IMR-90 (cell line): ENCODE measurements around the gene PEX14. TPM values are rescaled to one million over a fixed set of nuclear protein-coding genes. Genes with fewer than 3 reads are reported as not detected.

ENCODE experiments used
- ATAC-seq: fragments of 200-7000 bp; cut with Tn5 transposase; 2 replicates; pipeline ENCODE4 v1.9.1; 2020; ENCODE audit warnings: low read depth, mild to moderate bottlenecking, moderate library complexity
- BruUV-seq: library from RNA; stranded (reverse); fragments of 400-500 nt; replicated peaks from 2 replicates; lab custom pipeline; 2021; lab: Mats Ljungman, UMichigan
- CTCF ChIA-PET: fragments of 300-600 bp; formaldehyde crosslinking; extraction: SDS; loops from one replicate; lab custom pipeline; 2021; ENCODE audit warnings: antibody characterized with exemption; lab: Yijun Ruan, JAX
- POLR2A ChIA-PET: fragments of 300-600 bp; sonication (Branson Sonifier 250); formaldehyde crosslinking; loops from one replicate; lab custom pipeline; 2022; ENCODE audit warnings: antibody characterized with exemption; ENCODE audit not compliant: unreplicated experiment; lab: Charles Lee
- DNase-seq: peaks from one replicate; pipeline ENCODE4 v3.0.0; 2013
- H2AFZ ChIP-seq: replicated peaks from 2 replicates; pipeline ENCODE3; 2013; ENCODE audit warnings: low read length, mild to moderate bottlenecking; ENCODE audit not compliant: poor library complexity
- H2AK5ac ChIP-seq: 2 replicates; pipeline ENCODE4 v1.6.1; 2013; ENCODE audit warnings: low read depth, low read length, inconsistent platforms
- H2AK9ac ChIP-seq: replicated peaks from 2 replicates; pipeline ENCODE3; 2013; ENCODE audit warnings: mild to moderate bottlenecking, low read depth, low read length, moderate library complexity; ENCODE audit not compliant: poor library complexity
- H2BK120ac ChIP-seq: 2 replicates; pipeline ENCODE4 v1.6.1; 2013; ENCODE audit warnings: low read depth, low read length, inconsistent platforms
- H2BK15ac ChIP-seq: 3 replicates; pipeline ENCODE4 v1.6.1; 2013; ENCODE audit warnings: low read depth, low read length, inconsistent platforms
- H2BK20ac ChIP-seq: 2 replicates; pipeline ENCODE4 v1.6.1; 2013; ENCODE audit warnings: low read depth, mild to moderate bottlenecking, inconsistent platforms, low read length, moderate library complexity
- H2BK5ac ChIP-seq: 2 replicates; pipeline ENCODE4 v1.6.1; 2013; ENCODE audit warnings: mild to moderate bottlenecking, low read depth, low read length, inconsistent platforms; ENCODE audit not compliant: poor library complexity, severe bottlenecking
- H3K14ac ChIP-seq: replicated peaks from 2 replicates; pipeline ENCODE4 v1.6.1; 2013; ENCODE audit warnings: low read depth, low read length, inconsistent platforms
- H3K18ac ChIP-seq: 2 replicates; pipeline ENCODE4 v1.6.1; 2013; ENCODE audit warnings: low read depth, low read length, control low read depth
- H3K23ac ChIP-seq: 2 replicates; pipeline ENCODE4 v1.6.1; 2013; ENCODE audit warnings: low read depth, low read length, inconsistent platforms
- H3K27ac ChIP-seq: 2 replicates; pipeline ENCODE4 v1.5.1; 2013; ENCODE audit warnings: mild to moderate bottlenecking, control low read depth, low read length; ENCODE audit not compliant: insufficient read depth
- H3K27me3 ChIP-seq: 2 replicates; pipeline ENCODE4 v1.6.1; 2013; ENCODE audit warnings: low read length; ENCODE audit not compliant: control insufficient read depth, insufficient read depth
- H3K36me3 ChIP-seq: 2 replicates; pipeline ENCODE4 v1.6.1; 2013; ENCODE audit warnings: low read length, mixed read lengths; ENCODE audit not compliant: control insufficient read depth, insufficient read depth
- H3K4ac ChIP-seq: 2 replicates; pipeline ENCODE4 v1.6.1; 2013; ENCODE audit warnings: low read depth, low read length, inconsistent platforms
- H3K4me1 ChIP-seq: 2 replicates; pipeline ENCODE4 v1.6.1; 2013; ENCODE audit warnings: low read length, mixed read lengths; ENCODE audit not compliant: control insufficient read depth, insufficient read depth
- H3K4me2 ChIP-seq: 2 replicates; pipeline ENCODE4 v1.6.1; 2013; ENCODE audit warnings: low read depth, mild to moderate bottlenecking, control low read depth, low read length, moderate library complexity
- H3K4me3 ChIP-seq: 2 replicates; pipeline ENCODE4 v1.5.1; 2013; ENCODE audit warnings: low read depth, mild to moderate bottlenecking, control low read depth, low read length, moderate library complexity; ENCODE audit not compliant: insufficient read depth
- H3K56ac ChIP-seq: 2 replicates; pipeline ENCODE4 v1.6.1; 2013; ENCODE audit warnings: low read length, inconsistent platforms; ENCODE audit not compliant: insufficient read depth; ENCODE audit errors: extremely low read depth
- H3K79me1 ChIP-seq, 2 experiments: 2 replicates each; pipeline ENCODE4 v1.6.1; 2013; ENCODE audit warnings: low read length in 2 of 2, inconsistent platforms in 1 of 2, low read depth in 1 of 2
- H3K9ac ChIP-seq: 2 replicates; pipeline ENCODE4 v1.6.1; 2013; ENCODE audit warnings: low read depth, low read length, control low read depth
- H3K9me1 ChIP-seq: 2 replicates; pipeline ENCODE4 v1.6.1; 2013; ENCODE audit warnings: low read length, inconsistent platforms; ENCODE audit not compliant: insufficient read depth
- H3K9me3 ChIP-seq: 2 replicates; pipeline ENCODE4 v1.6.1; 2013; ENCODE audit warnings: low read length; ENCODE audit not compliant: control insufficient read depth, insufficient read depth
- H4K20me1 ChIP-seq: 2 replicates; pipeline ENCODE4 v1.6.1; 2013; ENCODE audit warnings: low read length, inconsistent platforms; ENCODE audit not compliant: insufficient read depth
- H4K5ac ChIP-seq: 2 replicates; pipeline ENCODE4 v1.6.1; 2013; ENCODE audit warnings: mild to moderate bottlenecking, low read depth, low read length, control low read depth
- H4K8ac ChIP-seq, 2 experiments: 2 replicates each; pipeline ENCODE4 v1.6.1; 2013; ENCODE audit warnings: low read depth in 2 of 2, low read length in 2 of 2, control low read depth in 1 of 2, inconsistent platforms in 1 of 2
- H4K91ac ChIP-seq: 2 replicates; pipeline ENCODE4 v1.6.1; 2013; ENCODE audit warnings: low read depth, low read length, inconsistent platforms; ENCODE audit not compliant: insufficient read depth
- CHD1 ChIP-seq: IDR thresholded peaks from 2 replicates; pipeline ENCODE4 v1.6.1; 2012; ENCODE audit warnings: low read depth, low read length, improper control_type of control experiment
- MAZ ChIP-seq: IDR thresholded peaks from 2 replicates; pipeline ENCODE4 v1.6.1; 2012; ENCODE audit warnings: low read depth, mild to moderate bottlenecking, low read length, improper control_type of control experiment, moderate library complexity, borderline replicate concordance
- WGBS, 2 experiments: methylation state at CpG; one replicate each; pipeline versions ENCODE4 v1.1.5 to v1.1.7; 2013; ENCODE audit warnings: missing lambda C conversion rate in 2 of 2; ENCODE audit not compliant: insufficient read length in 1 of 2; ENCODE audit errors: extremely low coverage in 2 of 2; 5-methylcytosine and 5-hydroxymethylcytosine counted together
- dilution Hi-C: fragments of 300-500 bp; cut with HindIII; formaldehyde crosslinking; loops from one replicate; pipeline ENCODE4 v1.14.3; 2018; ENCODE audit warnings: low sequenced_read_pairs; ENCODE audit not compliant: unreplicated experiment
- in situ Hi-C: fragments of 300-500 bp; cut with MboI; formaldehyde crosslinking; loops from 3 replicates; pipeline ENCODE4 v1.14.3; 2019; ENCODE audit warnings: low sequenced_read_pairs, inconsistent platforms, mixed read lengths
- intact Hi-C: fragments of 100-400 bp; cut with micrococcal nuclease; formaldehyde crosslinking; loops from 2 replicates; pipeline ENCODE4 v1.10.0; 2022
- polyA plus RNA-seq, 3 experiments: library from polyadenylated mRNA; depleted of rRNA; stranded (reverse); fragments of >200 nt; gene quantifications; 2 replicates each; pipeline ENCODE4 v1.2.3, GENCODE V29; 2012; ENCODE audit warnings: low replicate concordance in 1 of 3
- total RNA-seq: library from RNA; depleted of rRNA; stranded (reverse); fragments of >200 nt; gene quantifications from 2 replicates; pipeline ENCODE4 v1.2.3, GENCODE V29; 2012

The PEX14 gene
- total and polyA plus RNA-seq, 2 of the 4 experiments (the other 2 are of a cell fraction): 9.5 to 22.5 TPM

- Histone ChIP-seq H2BK120ac (peak overlapping the region; percentile 77), H3K79me1 (peaks cover 41 to 47% of the 10 kb centered on the region in 2 experiments), H2BK5ac (peak overlapping the region; percentile 98), H3K18ac (peak overlapping the region; percentile 42), H3K4me2 (peak overlapping the region; percentile 87), H3K27ac (peak overlapping the region; percentile 51), H3K27me3 (no peaks in the 10 kb centered on the region), H3K4ac (peak overlapping the region; percentile 61), H2AK9ac (peak overlapping the region; percentile 51), H2BK20ac (peak overlapping the region; percentile 44), H3K9ac (peak overlapping the region; percentile 65; the same call in 1 of the 2 replicates), H3K9me1 (peaks cover 7% of the 10 kb centered on the region; the same call in 1 of the 2 replicates), H4K8ac (peak overlapping the region; percentile 61 to 76), H3K9me3 (no peaks in the 10 kb centered on the region), H3K36me3 (no peaks in the 10 kb centered on the region), H2AK5ac (peak overlapping the region; percentile 92), H3K56ac (peak overlapping the region; percentile 34), H4K91ac (peak overlapping the region; percentile 90), H4K5ac (peak overlapping the region; percentile 87), H3K4me1 (peaks cover 20% of the 10 kb centered on the region), H2BK15ac (peak overlapping the region; percentile 10; the same call in 1 of the 3 replicates), H4K20me1 (peaks cover 15% of the 10 kb centered on the region; the same call in 1 of the 2 replicates), H3K4me3 (peak overlapping the region; percentile 36; the same call in 1 of the 2 replicates), H3K23ac (peak overlapping the region; percentile 6; the same call in 1 of the 2 replicates), H3K14ac (peak overlapping the region; percentile 39), H2AFZ (no peak overlapping the region)
- CTCF ChIA-PET: interaction anchor here (0.5 to 0.8 kb wide), 2 partner anchors 22 to 436 kb away, joined by 3 to 7 read pairs; no protein-coding TSS in a partner anchor
- intact Hi-C loops (loop anchor here (5.0 kb wide), 1 partner anchor 478 kb away; no protein-coding TSS in a partner anchor), dilution Hi-C loops (no loop called here), in situ Hi-C loops (loop anchor here (10.0 kb wide), 1 partner anchor 166 kb away; no protein-coding TSS in a partner anchor)
- POLR2A ChIA-PET: interaction anchor here (0.6 kb wide), 1 partner anchor 1337 kb away, joined by 3 read pairs; no protein-coding TSS in a partner anchor
- BruUV-seq: no TSS peak
- 88% methylated on average over 3 of the region's 12 CpGs; no CpG with 5 or more reads in 1 of the 2 experiments for WGBS, 2 experiments
- DNase-seq: no peak
- TF ChIP-seq CHD1 (0 out of 2 replicates have a peak, but pooled peaks have one; percentile 10), MAZ (no peak)
- ATAC-seq: no peak
Measured at GRCh38 chr1:10529091-10529490, 54.3 kb downstream of the PEX14 start.
